ENCODE results near the gene PSD4.

- no peak for TF ChIP-seq POLR2AphosphoS5 (IDR thresholded peaks at IDR 0.05; ENCODE audit: low read depth, low read length)
- no peak for TF ChIP-seq TAF1 (IDR thresholded peaks at IDR 0.05; ENCODE audit: borderline replicate concordance, low read depth, low read length)
- TF ChIP-seq POLR2A (IDR thresholded peaks at IDR 0.05; ENCODE audit: low read depth, low read length) = no peak
Measured at GRCh38 chr2:113223813-113224212, 50.0 kb downstream of the PSD4 start.
